Urothelium cell line (cell line): Measurements from ENCODE around the gene MTHFD2L.
A peak's percentile ranks its signal among the peaks of the same experiment; 100 is the strongest.
"Not testable (repeated sequence)": the region's sequence is repeated elsewhere in the genome, so short reads cannot be mapped to it uniquely, and the experiment has no call there.

Source experiments
- DNase-seq: peaks from one replicate; pipeline ENCODE4 v3.0.0; 2011; ENCODE audit warnings: low spot score, mixed read lengths
- FAIRE-seq: peaks from 2 replicates; lab custom pipeline; 2011; peaks lifted over from hg19 to GRCh38; lab: Jason Lieb, UNC

The MTHFD2L gene

GRCh38 chr4:74132188-74132587, 25.7 kb upstream of the MTHFD2L start:
- FAIRE-seq, DNase-seq: not testable (repeated sequence)

GRCh38 chr4:74132944-74133343, 25.0 kb upstream of the MTHFD2L start:
- no peak for DNase-seq
- FAIRE-seq: no peak

GRCh38 chr4:74133786-74134499, 24.0 kb upstream of the MTHFD2L start:
- peak; percentile 75 for DNase-seq
- FAIRE-seq: peak; percentile 84

- FAIRE-seq: no peak
Observed at GRCh38 chr4:74134500-74134852, 23.4 kb upstream of the MTHFD2L start.

GRCh38 chr4:74146581-74147129, 11.3 kb upstream of the MTHFD2L start:
- DNase-seq (no peak), FAIRE-seq (no peak)

More at GRCh38 chr4:74134500-74134852, 23.4 kb upstream of the MTHFD2L start:
- no peak for DNase-seq

GRCh38 chr4:74148205-74148604, 9.7 kb upstream of the MTHFD2L start:
- FAIRE-seq (no peak), DNase-seq (no peak)

- FAIRE-seq (no peak), DNase-seq (no peak)
Observed at GRCh38 chr4:74152836-74153235, 5.1 kb upstream of the MTHFD2L start.

GRCh38 chr4:74156521-74156920, 1.4 kb upstream of the MTHFD2L start:
- DNase-seq (no peak), FAIRE-seq (no peak)

GRCh38 chr4:74157154-74157553, 764 bp upstream of the MTHFD2L start:
- no peak for DNase-seq
- no peak for FAIRE-seq

- FAIRE-seq (peak; percentile 17), DNase-seq (no peak)
Observed at GRCh38 chr4:74158466-74159142, 686 bp downstream of the MTHFD2L start.

GRCh38 chr4:74159143-74159709, 1.3 kb downstream of the MTHFD2L start:
- FAIRE-seq (no peak), DNase-seq (no peak)

- DNase-seq (no peak), FAIRE-seq (no peak)
Observed at GRCh38 chr4:74161666-74162450, 3.9 kb downstream of the MTHFD2L start.

- no peak for DNase-seq
- no peak for FAIRE-seq
Observed at GRCh38 chr4:74166135-74166534, 8.2 kb downstream of the MTHFD2L start.

GRCh38 chr4:74166818-74167217, 8.9 kb downstream of the MTHFD2L start:
- DNase-seq (no peak), FAIRE-seq (no peak)

GRCh38 chr4:74167585-74167984, 9.7 kb downstream of the MTHFD2L start:
- FAIRE-seq (peak; percentile 71), DNase-seq (no peak)

- DNase-seq (no peak), FAIRE-seq (no peak)
Observed at GRCh38 chr4:74168841-74169240, 10.9 kb downstream of the MTHFD2L start.

- no peak for FAIRE-seq
- DNase-seq: no peak
Observed at GRCh38 chr4:74173321-74173720, 15.4 kb downstream of the MTHFD2L start.

GRCh38 chr4:74174421-74174820, 16.5 kb downstream of the MTHFD2L start:
- FAIRE-seq: no peak
- DNase-seq: no peak

GRCh38 chr4:74174941-74175340, 17.0 kb downstream of the MTHFD2L start:
- DNase-seq (no peak), FAIRE-seq (no peak)

- FAIRE-seq: no peak
Observed at GRCh38 chr4:74175379-74175778, 17.5 kb downstream of the MTHFD2L start.

GRCh38 chr4:74178798-74179197, 20.9 kb downstream of the MTHFD2L start:
- FAIRE-seq (no peak), DNase-seq (no peak)

More at GRCh38 chr4:74175379-74175778, 17.5 kb downstream of the MTHFD2L start:
- DNase-seq: no peak
